ENCODE data around the gene LSP1.

LSP1 gene

DNA sequence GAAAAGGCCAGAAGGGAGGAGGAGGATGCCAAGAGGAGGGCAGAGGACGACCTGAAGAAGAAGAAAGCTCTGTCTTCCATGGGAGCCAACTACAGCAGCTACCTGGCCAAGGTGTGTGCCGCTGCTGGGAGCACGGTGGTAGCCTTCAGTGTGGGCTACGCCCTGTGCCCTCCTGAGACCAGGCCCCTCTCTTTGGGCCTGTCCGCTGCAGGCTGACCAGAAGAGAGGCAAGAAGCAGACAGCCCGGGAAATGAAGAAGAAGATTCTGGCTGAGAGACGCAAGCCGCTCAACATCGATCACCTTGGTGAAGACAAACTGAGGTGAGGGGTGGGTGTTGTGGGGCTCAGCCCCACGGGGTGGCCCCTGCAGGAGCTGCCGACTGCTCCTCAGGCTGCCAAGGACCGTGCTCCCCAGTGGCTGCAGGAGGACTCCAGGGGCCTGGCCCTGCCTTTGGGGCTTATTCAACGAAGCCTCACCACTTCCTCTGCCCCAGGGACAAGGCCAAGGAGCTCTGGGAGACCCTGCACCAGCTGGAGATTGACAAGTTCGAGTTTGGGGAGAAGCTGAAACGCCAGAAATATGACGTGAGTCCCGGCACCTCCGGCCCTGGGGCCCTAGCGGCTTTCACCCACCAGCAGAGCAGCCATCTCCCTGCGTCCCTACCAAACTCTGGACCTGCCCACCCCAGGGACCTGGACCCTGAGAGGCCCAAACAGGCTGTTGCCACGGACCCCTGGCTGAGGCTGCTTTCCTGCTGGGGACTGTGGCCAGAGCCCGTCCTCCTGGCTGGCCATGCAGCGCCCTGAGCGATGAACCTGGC is 81.7 kb downstream of the LSP1 start:
- DNase-seq (ENCODE audit: low spot score), result no peak
- TF ChIP-seq, protein P1, sequence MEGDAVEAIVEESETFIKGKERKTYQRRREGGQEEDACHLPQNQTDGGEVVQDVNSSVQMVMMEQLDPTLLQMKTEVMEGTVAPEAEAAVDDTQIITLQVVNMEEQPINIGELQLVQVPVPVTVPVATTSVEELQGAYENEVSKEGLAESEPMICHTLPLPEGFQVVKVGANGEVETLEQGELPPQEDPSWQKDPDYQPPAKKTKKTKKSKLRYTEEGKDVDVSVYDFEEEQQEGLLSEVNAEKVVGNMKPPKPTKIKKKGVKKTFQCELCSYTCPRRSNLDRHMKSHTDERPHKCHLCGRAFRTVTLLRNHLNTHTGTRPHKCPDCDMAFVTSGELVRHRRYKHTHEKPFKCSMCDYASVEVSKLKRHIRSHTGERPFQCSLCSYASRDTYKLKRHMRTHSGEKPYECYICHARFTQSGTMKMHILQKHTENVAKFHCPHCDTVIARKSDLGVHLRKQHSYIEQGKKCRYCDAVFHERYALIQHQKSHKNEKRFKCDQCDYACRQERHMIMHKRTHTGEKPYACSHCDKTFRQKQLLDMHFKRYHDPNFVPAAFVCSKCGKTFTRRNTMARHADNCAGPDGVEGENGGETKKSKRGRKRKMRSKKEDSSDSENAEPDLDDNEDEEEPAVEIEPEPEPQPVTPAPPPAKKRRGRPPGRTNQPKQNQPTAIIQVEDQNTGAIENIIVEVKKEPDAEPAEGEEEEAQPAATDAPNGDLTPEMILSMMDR (IDR thresholded peaks at IDR 0.05; ENCODE audit: borderline replicate concordance, control extremely low read depth, extremely low read depth, insufficient read depth, missing control alignments), result no peak
- in situ Hi-C loops (cut with MboI; ENCODE audit: low sequenced_read_pairs, unreplicated experiment), result no loop called here

DNA sequence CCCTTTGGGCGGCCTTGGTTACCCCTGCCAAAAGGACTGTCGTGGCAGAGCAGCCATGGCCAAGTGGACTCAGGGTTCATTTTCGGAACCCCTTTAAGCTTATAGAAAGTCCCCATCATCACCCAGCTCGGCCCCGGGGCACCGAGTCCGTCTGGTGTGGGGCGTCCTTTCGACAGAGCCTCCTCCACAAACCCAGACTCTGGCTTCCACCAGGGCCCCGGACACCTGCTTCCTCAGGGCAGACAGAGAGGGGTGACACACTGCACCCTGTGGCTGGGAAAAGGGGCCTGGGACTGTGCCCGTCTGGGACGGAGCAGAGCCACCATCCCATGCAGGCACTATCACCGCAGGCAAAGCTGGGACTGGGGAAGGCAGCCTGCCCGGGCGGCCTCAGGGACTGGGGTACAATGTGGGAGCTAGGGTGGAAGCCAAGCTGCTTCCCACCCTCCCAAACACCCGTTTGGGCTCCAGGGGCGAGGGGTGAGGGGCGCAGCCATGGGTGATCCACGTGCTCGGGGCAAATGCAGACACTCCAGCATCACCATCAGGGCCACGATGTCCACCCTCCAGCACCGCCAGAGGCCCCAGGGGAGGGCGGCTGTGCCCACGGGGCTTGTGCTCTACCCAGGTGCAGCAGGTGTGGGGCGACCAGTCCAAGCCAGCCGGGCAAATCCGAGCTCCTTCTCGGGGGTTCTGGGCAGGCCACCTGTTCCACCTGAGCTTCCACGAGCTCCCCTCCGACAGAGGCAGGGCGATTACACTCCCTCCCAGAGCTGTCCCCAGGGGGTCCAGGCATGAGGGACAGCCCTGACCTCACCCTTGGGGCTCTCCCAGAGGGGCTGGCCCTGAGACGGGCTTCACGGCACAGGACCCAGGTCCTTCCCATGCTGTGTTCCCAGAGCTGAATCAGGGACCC is 82.5 kb downstream of the LSP1 start:
- peak; percentile 43 for DNase-seq (ENCODE audit: low spot score)
- in situ Hi-C loops (cut with MboI; ENCODE audit: low sequenced_read_pairs, unreplicated experiment), result no loop called here

DNA sequence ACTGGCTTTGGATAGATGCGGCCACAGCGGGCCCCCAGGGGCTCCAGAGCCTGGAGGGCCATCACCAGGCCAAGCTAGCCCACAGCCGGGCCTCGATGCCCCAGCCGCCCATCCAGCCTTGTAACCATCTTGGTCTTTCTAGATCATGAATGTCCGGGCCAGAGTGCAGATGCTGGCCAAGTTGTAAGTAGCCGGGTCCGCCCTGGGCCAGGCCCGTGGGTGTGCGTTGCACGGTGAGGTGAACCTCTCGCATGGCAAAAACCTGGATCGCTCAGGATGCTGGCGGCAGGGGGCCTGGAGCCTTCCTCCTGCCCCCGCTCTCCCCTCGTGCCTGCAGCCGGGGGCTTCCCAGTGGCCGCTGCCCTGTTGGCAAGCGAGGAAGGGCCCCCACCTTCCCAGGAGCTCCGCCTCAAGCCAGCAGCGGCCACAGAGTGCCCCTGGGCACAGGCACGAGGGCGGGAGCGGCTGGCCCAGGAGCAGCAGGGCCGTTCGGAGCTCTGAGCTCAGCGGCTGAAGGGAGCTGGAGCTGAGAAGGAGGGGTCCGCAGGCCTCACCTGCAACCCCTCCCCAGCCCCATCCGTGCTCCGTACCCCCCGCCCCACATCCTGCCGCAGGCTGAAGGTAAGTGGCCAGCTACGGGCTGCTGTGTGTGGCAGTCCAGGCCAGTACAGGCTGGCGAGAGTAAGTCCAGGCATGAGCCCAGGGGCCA is 83.3 kb downstream of the LSP1 start:
- DNase-seq (ENCODE audit: low spot score), result no peak
- TF ChIP-seq, protein P1 (IDR thresholded peaks at IDR 0.05; ENCODE audit: borderline replicate concordance, control extremely low read depth, extremely low read depth, insufficient read depth, missing control alignments), result no peak
- in situ Hi-C loops (cut with MboI; ENCODE audit: low sequenced_read_pairs, unreplicated experiment), result no loop called here

More for the DNA sequence above, 82.5 kb downstream of the LSP1 start:
- TF ChIP-seq, protein P1 (IDR thresholded peaks at IDR 0.05; ENCODE audit: borderline replicate concordance, control extremely low read depth, extremely low read depth, insufficient read depth, missing control alignments), result no peak

DNA sequence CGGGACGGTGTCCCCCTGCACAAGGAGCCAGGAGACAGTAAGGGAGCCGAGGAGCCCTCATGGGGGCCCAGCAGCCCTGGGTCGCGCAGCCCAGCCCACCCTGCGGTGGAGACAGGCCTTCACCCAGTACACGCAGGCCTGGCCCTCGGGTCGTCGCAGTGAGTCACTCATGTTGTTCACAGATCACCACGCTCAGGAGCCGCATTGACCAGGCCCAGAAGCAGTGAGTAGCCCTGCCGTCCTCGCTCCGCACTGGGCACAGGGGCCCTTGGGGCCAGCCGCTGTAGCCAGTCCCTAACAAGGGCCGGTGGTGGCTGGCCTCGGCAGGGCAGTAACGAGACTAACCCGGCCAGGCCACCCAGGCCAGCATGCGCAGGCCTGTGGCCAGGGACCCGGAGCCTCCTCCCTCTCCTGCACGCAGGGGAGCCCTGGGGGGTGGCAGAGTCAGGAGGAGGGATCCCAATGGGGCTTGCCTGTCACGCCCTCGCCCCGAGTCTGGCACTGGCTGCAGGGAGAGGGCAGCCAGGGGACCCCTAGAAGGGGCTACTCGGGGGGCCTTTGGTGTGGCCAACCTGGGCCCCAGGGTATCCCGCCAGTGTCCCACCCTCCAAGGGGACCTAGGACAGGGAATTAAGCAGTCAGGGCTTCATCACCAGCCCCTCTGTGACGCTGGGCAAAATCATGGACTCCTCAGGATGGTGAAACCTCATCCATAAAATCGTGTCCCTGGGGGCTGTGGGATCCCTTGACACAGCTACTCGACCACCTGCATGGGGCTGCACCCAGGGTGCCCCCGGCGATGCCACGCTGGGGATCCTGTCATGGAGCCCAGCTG is 84.1 kb downstream of the LSP1 start:
- TF ChIP-seq, protein P1 (IDR thresholded peaks at IDR 0.05; ENCODE audit: borderline replicate concordance, control extremely low read depth, extremely low read depth, insufficient read depth, missing control alignments), result no peak
- no peak for DNase-seq (ENCODE audit: low spot score)
- in situ Hi-C loops (cut with MboI; ENCODE audit: low sequenced_read_pairs, unreplicated experiment), result no loop called here

DNA sequence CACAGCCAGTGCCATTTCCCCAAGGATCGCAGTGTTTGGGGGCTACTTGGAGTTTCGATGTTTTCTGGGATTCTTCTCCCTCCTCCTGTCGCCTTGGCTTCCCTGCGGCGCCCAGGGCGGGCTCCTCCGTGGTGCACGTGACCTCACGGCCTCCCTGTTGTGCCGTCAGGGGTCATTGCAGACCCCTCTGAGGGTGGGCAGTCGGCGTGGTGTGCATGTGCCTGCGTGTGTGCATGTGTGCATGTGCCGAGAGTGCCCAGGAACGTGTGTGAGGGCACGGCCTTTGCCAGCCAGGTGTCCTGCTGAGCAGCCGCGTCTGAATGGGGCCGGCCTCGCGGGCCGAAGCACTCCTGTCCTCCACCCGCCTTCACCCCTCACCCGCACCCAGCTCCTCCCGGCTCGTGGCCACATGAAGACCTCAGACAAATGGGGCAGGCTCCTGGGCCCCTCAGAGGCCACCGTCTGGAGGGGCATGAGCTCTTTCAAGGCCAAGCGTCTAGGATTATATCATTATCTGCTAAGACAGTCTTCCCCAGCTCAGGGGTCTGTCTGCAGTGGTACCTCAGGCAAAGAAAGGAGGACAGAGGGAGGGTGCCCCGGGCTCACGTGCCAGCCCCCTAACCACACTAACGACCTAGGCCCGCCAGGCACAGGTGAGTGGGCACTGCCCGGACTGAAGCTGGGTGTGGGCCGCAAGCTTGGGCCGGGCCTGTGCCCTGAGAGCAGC is 84.9 kb downstream of the LSP1 start:
- TF ChIP-seq, protein P1 (IDR thresholded peaks at IDR 0.05; ENCODE audit: borderline replicate concordance, control extremely low read depth, extremely low read depth, insufficient read depth, missing control alignments), result no peak
- DNase-seq (ENCODE audit: low spot score), result no peak
- in situ Hi-C loops (cut with MboI; ENCODE audit: low sequenced_read_pairs, unreplicated experiment), result no loop called here

All from GM13976 (cell line).